ENCODE data around the gene NOVA2. TPM values are rescaled to one million over a fixed set of nuclear protein-coding genes. Genes with fewer than 3 reads are reported as not detected.

NOVA2 gene, protein sequence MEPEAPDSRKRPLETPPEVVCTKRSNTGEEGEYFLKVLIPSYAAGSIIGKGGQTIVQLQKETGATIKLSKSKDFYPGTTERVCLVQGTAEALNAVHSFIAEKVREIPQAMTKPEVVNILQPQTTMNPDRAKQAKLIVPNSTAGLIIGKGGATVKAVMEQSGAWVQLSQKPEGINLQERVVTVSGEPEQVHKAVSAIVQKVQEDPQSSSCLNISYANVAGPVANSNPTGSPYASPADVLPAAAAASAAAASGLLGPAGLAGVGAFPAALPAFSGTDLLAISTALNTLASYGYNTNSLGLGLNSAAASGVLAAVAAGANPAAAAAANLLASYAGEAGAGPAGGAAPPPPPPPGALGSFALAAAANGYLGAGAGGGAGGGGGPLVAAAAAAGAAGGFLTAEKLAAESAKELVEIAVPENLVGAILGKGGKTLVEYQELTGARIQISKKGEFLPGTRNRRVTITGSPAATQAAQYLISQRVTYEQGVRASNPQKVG
- total RNA-seq = 10.1 TPM

DNA sequence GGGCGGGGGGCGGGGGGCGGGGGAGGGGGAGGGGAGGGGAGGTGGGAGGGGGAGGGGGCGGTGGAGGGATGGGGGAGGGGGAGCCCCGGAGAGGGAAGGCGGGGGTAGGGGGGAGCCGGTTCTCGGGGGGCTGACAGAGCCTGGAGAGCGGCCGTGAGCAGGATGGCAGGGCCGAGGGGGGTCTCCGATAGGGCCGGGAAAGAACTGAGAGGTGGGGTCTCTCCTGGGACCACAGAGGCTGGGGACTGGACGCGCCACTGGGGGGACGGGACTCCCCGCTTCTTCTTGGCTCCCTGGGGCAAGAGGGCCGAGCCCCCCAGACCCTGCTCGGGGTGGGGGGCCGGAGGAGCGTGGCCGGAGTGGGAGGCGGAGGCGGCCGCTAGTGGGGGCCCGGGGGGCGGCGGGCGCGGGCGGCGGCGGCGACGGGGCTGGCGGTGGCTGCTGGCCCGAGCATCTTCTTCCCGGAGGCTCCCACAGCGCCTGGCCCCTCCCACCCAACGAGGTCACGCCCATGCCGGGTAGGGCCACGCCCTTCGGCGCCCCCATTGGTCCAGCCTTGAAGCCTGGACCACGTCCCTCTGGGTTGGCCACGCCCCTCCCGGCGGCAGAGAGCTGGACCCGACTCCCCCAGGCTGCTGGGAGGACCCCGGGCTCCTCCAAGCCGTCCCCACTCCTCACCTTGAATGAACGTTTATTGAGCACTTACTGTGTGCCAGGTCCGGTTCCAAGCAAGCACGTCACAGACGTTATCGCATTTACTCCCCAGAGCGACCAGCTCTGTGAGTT lies at the start of gene NOVA2:
Gene NOVA2 (minus strand): TSS at position 313 of the 786 bp plus-strand sequence. CDS start 514 bp downstream, outside the sequence.

DNA sequence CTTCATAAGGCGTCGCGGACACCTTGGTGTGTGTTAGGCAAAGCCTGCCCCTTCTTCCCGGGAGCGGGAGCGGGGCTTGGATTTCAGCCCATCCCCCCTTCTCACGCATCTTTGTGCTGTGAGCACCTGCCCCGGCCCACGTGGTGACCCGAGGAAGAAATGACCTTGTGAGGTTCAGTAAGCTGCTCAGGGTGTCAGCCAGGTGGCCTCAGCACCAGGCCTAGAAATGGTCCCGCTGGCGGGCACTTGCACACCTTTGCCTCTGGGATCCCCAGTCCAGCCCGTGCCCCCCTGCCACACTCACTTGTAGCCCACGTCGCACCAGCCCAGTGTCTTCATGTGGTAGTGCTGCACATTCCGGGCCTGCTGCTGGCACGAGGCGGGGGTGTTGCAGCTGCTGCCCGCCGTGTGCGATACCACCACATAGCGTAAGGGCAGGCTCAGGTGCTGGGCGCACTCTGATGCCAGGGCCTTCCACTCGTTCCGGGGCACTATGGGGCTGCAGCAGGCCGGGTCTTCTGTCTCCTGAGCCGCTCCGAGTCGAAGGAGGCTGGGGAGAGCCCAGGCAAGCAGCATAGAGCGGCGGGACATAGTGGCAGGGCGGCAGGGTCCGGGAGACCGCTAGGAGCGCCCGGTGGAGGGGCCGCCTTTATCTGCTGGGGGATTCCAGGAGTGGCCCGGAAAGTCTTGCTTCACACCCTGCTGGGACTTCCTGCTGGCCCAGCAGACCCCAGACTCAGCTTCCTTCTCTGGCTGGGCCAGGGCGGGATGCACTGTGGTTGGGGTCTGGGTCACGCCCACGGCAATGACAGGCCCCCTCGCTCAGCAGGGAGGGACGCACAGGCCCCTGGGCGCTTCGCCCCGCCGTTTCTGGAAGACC lies 49.0 kb upstream of the NOVA2 start, which contains the start of gene PGLYRP1:
Gene PGLYRP1 (minus strand): TSS at position 623 of the 880 bp plus-strand sequence. CDS start 32 bp downstream, at position 591.

DNA sequence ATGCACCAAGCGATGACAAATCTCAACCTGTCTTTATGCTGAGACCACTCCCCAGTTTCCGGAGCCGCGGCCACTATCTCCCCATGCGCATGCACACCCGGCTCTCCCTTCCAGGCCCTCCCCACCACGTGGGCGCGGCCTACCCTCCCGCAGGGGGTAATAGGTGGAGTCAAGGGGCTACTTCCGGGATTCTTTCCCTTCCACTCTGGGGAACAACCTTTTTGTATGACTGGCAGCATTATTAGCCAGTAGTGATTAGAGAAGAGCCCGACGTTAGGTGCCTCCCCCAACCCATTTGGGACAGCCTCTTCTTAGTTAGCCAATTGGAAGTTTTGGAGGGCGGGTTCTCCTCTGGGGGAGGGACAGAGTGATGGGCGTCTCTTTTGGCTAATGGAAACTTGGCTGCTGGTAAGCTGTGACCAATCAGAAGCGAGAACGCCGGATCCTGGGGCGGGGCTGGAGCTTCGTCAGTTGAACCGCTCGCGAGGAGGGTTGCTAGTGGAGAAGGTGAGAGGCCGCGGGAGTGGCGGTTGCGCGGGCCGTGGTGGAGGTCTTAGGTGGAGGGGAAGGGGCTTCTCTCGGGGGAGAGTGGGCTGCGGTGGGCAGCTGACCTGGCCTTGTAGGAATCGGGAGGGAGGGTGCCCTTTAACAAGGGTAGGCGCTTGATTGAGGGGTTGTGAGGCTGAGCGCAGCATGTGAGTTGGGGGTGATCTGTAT lies 21.5 kb upstream of the NOVA2 start, which contains the start of gene CCDC61:
Gene CCDC61 (plus strand): TSS at position 470 of the 717 bp plus-strand sequence. CDS start 7,552 bp downstream, outside the sequence.

DNA sequence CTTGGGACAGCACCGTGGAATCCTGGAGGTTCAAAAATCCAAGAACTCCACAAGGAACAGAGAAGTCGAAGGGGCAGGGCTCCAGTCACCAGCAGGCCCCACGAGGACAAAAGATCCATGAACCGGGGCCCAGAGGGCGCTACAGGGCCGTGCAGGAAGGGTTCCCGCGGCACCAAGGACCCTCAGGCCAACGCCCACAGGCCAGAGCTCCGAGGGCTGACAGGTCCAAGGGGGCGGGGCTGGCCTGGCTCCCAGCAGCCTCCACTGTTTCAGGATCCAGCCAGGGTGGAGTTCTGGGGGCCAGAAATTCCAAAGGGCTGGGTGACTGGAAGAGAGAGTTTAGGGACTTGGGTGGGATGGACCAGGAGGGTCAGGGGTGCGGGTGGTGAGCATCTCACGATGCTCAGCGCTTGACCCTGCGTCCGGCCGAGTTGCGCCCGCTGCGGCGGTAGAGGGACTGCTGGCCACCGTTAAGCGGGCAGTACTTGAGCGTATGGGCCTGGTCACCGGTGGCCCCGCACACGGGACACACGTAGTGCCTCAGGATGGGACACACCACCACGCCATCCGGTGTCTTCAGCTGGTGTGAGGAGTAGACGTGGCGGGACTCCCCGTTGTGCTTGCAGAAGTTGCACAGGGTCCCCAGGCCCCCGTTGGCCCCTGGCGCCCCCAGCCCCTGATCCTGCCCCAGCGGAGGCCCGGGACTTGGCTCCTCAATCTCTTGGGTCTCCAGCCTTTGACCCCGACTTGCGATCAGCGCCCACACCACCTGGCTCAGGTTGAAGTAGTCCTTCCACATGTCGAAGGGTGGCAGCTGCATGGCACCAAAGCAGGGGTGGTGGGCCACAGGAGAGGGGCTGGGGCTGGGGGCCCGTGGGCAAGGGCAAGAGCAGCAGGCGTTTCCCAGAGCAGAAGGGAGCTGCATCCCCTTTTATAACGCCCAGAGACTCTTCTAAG lies 59.5 kb downstream of the NOVA2 start, which contains the start of gene NANOS2:
Gene NANOS2 (minus strand): TSS at position 905 of the 957 bp plus-strand sequence. CDS start 85 bp downstream, at position 820.

DNA sequence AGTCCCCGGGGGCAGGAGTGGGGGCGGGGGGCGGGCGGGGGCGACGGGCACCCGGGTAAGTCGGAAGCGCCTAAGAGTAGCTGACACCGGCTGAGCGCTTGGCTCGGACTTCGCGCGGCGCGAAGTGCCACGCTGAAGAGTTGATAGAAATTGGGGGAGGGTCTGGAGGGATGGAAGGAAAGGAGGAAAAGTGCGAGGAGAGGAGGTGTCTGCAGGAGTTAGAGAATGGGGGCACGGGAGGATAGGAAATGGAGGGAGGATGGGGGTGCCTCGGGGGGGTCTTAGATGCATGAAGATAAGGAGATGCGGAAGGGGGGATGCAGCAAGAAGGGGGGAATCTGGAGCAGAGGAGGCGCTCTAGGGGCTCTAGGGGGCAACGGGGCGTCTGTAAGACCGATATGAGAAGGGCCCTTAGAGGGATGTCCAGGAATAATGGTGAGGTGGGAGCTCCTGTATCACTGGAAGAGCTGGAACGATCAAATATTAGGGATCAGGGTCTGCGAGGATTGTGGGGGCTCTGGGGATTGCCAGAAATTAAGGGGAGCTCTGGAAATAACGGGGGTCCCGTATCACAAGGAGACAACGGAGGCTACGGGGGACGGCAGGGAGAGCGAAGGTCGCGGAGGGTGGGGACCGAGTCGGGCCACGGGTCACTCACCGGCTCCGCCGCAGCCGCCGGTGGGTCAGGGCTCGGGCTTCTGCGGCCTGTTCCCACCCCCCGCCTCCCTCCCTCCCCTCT lies 71.6 kb downstream of the NOVA2 start, which contains the start of gene MYPOP:
Gene MYPOP (minus strand): TSS at position 702 of the 739 bp plus-strand sequence. CDS start 840 bp downstream, outside the sequence.

DNA sequence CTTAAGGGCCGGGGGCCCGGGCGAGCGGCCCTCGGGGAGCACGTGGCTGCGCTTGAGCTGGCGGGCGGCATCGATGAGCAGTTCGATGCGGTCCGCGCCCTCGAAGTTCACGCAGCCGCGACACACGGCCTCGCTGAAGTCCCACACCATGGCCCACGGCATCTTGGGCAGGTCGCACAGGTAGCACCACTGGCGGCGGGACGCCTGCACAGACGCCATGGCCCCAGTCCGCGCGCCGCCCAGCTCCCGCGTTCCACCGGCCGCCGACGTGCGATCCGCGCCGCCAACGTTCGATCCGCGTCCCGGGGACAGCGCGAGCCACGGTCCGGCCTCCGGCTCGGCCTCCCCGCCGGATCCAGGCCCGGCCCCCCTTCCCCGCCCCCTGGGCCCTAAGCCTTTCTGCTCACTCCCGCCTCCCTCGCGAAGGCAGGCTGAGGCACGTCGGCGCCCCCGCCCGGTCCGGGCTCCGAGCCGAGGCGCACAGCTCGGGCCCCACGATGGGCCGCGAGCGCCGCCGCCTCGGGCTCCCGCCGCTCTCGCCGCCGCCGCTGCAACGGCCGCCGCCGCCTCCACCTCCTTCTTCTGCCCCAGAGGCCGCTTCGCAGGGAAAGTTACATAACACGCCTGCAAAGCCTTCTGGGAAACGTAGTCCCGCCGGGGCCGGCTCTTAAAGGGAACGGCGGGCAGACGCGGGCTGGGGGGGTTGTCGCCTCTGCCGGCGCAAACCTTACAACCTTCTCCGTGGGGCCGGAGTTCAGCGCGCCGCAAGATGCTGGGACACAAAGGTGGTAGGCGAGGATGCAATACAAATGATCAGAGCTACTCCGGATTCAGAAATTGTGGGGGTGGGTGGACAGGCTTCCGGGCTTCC lies 87.9 kb downstream of the NOVA2 start, which contains the start of gene IRF2BP1:
Gene IRF2BP1 (minus strand): TSS at position 586 of the 871 bp plus-strand sequence. CDS start 367 bp downstream, at position 219.

Other genes starting within 250 kb of the NOVA2 start
- gene FBXO46, start 243.0 kb downstream of the NOVA2 start, total RNA-seq = 12.4 TPM
- gene MEIOSIN, start 240.4 kb downstream of the NOVA2 start, total RNA-seq = not detected
- gene SIX5, start 204.6 kb downstream of the NOVA2 start, total RNA-seq = 14.7 TPM
- gene DMPK, start 191.4 kb downstream of the NOVA2 start, total RNA-seq = 61.5 TPM
- 49.6 TPM for gene DMWD, start 181.0 kb downstream of the NOVA2 start, total RNA-seq
- gene RSPH6A, start 158.6 kb downstream of the NOVA2 start, total RNA-seq = 0.22 TPM
- gene SYMPK, start 110.7 kb downstream of the NOVA2 start, total RNA-seq = 49.0 TPM
- gene FOXA3, start 109.5 kb downstream of the NOVA2 start, total RNA-seq = not detected
- gene IRF2BP1, start 87.7 kb downstream of the NOVA2 start, total RNA-seq = 39.5 TPM
- gene MYPOP, start 71.3 kb downstream of the NOVA2 start, total RNA-seq = 3.2 TPM
- not detected for gene NANOS2, start 59.1 kb downstream of the NOVA2 start, total RNA-seq
- 10.3 TPM for gene CCDC61, start 21.6 kb upstream of the NOVA2 start, total RNA-seq
- gene PGLYRP1, start 49.2 kb upstream of the NOVA2 start, total RNA-seq = 0.93 TPM
- gene IGFL4, start 67.1 kb upstream of the NOVA2 start, total RNA-seq = 0.77 TPM
- not detected for gene IGFL3, start 150.8 kb upstream of the NOVA2 start, total RNA-seq
- not detected for gene IGFL2, start 174.4 kb upstream of the NOVA2 start, total RNA-seq